ENCODE data around the gene CNTFR.
"Not testable (repeated sequence)": the region's sequence is repeated elsewhere in the genome, so short reads cannot be mapped to it uniquely, and the experiment has no call there.

Gene CNTFR

DNA sequence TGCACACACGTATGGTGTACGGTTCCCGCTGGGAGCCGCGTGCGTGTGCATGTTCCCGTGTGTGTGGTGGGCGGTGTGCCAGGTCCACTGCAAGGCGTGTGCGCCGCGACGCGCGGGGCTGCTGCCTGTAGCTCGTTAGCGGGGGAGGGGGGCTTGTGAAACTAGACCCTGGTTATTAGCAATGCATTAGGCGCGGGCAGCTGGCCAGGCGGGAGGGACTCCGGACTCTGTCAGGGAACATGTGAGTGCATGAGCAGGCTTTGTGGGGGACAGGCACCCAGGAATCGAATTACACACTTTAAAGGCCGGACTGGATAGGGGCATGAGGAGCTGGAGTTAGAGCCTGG lies 34.5 kb downstream of the CNTFR start:
- peak; percentile 56 for DNase-seq (ENCODE audit: low spot score)

DNA sequence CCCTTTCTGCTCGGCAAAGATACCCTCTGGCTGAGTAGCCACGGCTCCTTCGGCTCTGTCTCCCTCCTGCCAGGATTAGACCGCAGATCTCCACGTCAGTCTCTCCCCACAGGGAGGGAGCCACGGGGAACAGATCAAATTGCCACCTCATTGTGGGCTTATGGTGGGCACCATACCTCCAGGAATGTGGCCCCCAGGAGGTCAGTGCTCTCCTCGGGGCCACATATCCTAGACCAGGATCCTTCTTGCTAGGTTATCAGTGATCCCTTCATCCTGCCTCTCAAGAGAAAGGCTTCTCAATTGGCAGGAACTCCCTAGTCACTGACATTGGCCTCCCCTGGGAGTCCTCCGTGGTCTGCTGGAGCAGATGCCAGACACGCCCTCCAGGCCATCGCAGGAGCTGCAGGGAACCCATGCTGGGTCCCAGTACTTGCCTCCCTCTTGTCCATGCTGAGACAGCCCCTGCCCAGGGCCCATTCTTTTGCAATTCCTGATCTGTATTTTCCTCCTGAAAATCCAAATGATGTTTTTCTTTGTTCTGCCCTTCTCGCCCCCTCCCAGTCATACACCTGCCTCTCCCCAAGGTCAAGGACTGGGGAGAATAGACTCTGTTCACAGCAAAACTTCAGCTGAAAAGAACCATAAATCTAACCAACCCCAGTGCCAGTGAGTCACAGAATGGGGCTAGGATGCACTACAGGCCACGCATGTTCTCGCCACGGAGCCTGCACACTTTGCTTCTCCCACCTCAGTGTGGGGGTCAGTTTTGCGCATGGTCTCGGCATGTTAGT lies 35.1 kb downstream of the CNTFR start:
- DNase-seq (ENCODE audit: low spot score) = peak; percentile 64

DNA sequence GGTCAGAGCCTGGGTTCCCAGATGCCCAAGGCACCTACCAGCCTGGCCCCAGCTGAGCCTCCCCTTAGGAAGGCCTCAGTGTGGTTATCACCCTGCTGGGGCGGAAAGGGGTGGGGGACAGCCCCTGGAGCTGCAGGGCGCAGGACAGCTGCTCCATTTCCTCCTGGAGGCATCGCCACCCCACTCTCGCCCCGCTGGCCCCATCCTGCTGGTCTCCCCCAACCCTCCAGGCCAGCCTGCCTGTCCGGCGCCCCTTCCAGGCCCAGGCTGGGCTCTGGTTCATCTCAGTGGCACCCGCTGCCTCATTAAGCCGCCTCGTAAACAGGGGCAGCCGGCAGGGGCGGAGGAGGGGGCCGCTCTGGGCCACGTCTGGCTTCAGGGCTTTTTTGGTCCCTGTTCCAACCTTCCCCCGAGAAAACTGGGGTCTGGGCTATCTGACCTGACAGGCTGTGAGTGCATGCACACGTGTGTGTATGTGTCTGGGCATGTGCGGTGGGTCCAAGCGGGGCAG lies 36.0 kb downstream of the CNTFR start:
- DNase-seq (ENCODE audit: low spot score) = no peak

DNA sequence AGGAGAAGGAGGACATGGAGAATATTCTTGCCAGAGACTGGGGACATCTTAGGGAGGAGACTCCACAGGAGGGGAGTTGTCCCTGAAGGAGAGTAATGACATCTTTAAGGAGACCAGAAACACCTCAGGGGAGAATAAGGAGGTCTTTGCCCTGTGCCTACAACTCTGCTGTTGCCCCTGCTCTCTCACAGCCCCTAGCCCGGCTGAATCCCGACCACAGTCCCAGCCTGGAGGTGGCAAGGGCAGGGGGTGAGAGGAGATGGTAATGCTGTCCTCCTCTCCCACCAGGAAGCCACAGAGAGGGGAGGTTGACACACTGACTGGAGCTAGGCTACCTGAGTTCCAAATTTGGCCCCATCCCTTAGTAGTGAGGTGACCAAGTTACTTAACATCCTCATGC lies 36.5 kb downstream of the CNTFR start:
- no peak for DNase-seq (ENCODE audit: low spot score)

DNA sequence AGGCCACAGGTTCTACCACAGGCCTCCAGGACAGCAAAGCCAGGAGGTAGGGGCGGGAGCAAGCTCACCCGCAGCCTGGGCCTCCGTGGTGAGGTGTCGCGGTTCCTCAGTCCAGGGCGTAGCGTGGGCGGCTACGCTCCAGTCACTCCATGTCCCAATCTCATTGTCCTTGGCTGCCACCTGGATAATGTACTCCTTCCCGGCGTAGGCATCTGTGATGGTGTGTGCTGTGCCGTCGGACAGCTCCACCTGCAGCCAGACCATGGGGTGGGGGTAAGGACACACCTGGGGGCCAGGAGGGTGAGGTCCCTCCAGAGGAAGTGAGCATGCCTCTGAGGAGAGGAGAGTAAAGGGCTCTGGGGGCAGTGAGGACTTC lies 36.9 kb downstream of the CNTFR start:
- DNase-seq (ENCODE audit: low spot score) = no peak

DNA sequence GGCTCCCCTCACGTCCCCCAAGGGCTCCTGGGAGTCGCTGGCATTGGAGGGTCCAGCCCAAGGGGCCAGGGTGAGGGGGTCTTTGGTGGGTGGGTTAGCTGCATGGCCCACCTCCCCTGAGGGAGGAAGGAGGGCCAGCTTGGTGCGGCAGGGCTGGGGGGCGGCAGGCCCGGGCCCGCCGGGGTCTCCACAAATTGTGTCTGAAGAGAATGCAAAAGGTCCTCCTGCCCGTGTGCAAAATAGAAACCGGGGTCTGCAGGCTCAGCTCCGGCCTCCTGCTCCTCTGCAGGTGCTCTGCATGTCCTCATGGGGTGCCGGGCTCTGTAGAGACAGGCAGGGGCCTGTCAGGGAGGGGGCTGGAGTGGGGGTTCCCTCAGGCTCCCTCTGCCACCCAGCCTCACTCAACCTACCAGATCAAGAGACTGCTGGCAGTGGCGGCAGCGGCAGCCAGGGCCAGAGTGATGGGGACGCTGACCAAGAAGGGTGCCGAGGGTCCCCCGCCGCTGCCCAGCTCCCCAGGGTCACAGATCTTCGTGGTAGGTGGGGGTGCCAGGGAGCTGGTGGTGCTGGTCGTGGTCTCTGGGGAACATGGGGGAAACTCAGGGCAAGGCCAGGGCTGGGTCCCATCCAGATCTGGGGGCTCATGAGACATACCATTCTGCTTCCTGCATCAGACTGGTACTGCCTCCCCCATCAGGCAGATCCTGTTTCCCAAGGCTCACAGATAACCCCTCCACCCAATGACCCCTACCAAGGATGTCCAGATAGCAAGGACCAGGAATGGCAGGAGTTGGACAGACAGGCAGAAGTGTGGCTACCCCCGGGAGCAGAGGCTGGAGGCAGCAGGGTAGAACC lies 37.5 kb downstream of the CNTFR start:
- no peak for DNase-seq (ENCODE audit: low spot score)

DNA sequence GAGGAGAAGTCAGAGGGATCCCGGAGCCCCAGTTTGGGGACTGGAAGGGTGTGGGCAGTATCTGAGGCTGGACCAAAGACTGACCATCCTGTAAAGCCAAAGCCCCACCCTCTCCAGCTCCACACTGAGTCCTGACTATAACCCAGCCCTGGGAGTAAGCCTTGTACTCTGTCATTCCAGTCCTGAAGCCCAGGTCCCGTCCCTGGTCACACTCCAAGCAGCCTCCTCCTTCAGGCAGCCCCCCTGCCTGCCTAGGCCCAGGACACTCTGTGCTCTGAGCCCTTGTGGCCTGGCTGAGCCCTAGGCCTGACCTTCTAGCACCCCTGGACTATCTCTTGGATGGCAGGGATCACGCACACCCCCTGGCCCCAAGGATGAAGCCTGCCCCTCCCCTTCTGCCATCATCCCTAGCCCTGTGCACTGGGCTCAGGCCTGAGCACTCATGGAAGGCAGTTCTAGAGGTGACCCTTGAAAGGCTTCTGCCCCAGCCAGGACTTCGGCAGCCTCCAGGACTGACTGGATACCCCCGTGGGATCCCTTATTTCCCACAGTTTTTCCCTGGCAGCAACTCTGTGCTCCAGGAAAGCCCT lies 38.7 kb downstream of the CNTFR start:
- no peak for DNase-seq (ENCODE audit: low spot score)

DNA sequence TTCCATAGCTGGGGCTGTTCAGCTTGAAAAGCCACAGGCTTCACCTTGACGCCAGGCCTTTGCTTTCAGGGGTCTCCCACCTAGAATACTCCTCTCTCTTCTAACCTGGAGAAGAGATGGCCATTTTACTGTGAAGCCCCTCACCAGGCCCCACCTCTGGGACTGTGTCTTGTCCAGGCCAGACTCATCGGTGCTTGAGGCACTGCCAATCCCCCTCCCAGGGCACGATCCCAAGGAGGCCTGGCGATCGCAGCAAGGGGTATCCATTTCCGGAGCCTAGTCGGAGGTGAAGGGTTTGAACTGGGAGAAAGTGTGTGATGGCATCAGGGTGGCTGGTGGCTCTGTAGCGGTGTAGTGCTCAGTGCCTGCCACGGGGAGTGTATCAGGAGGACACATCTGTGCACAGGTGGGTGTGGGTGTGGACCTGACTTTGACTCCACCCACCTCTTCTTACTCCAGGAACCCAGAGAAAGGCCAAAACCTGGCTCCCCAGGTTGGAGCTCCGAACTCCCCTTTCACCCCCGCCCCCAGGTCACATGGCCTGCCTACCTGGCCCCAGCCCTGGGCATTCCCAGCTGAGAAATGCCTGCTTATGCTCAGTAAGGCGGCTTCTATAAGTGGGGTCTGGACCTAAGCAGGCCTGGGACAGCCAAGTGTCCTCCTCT lies 39.4 kb downstream of the CNTFR start:
- no peak for DNase-seq (ENCODE audit: low spot score)

DNA sequence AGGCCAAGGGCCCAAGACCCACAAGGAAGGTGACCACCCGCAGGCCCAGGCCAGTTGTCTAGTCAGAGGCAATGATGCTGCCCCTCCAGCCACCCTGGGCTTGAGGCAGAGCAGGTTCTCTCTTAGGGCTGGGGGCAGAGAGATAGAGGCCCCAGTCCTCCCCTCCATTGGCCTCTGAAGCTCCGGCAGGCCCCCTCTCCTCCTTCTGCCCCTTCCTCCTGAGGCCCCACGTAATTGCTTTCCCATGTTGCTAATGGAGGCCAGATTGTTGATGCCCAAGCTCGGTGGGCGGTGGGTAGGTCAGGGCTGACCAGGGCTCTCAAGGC lies 40.2 kb downstream of the CNTFR start:
- DNase-seq (ENCODE audit: low spot score) = no peak

DNA sequence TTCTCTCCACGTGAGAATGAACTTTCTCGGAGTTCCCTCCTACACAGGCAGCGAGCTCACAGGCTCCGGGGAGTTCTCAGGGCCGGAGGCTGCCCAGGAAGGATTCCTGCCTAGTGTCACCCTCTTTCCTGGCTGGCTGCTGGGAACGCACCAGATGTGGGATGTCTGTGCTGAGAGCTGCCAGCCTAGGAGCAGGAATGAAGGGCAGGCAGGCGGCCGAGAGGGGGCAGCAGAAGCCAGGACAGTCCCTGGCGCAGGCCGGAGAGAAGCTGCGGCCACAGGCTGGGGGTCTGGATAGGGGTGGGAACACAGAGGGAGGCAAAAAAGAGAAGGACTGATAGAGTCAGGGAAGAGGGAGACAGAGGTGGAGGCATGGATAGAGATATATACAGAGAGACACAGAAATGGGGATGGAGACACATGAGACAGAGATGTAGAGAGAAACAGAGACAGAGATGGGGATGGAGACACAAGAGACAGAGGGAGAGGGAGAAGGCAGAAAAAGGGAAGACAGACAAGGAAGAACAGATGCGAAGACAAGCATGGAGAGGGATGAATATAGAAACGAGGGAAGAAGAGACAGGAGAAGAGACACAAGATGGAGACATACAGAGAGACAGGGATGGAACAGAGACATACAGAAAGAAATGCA lies 41.4 kb downstream of the CNTFR start:
- peak; percentile 88 for DNase-seq (ENCODE audit: low spot score)

DNA sequence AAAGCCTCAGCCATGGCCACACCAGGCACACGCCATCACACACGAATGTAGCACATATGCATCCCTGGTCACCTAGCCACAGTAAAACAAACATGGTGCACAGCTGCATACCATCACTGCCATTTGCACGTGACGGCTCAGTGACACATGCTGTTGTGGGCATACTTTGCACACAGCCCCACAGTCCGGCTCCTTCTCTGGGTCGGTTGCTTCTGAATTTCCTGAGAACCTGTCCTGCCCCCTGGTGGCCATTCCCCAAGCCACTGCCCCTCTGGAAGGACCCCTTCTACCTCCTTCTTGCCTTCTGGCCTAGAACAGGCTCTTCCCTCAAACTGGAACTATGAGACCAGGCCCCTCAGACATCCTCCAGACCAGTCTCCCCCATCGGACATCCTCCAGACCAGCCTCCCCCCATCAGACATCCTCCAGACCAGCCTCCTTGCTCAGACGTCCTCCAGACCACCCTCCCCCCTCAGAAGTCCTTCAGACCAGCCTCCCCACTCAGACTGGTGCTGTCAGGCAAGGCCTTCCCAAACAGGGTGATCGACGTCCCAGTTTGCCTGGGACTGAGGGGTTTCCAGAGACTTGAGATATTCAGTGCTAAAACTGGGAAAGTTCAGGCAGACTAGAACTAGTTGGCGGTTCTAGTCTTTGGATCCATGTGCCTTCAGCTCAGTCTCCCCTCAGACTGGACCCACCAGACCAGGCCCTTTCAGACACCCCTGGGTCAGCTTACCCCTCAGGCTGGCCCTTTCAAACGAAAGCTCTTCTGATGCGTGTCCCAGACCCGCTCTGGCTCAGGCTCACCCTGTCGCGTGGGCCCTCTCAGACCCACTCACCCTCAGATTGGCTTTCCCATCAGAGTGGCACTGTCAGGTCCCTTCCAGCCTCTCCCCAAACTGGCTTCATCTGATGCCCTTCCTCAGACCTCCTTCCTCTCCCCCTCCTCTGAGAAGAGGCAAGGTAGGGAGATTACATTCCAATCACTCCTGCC lies 42.4 kb downstream of the CNTFR start:
- DNase-seq (ENCODE audit: low spot score) = peak; percentile 76

DNA sequence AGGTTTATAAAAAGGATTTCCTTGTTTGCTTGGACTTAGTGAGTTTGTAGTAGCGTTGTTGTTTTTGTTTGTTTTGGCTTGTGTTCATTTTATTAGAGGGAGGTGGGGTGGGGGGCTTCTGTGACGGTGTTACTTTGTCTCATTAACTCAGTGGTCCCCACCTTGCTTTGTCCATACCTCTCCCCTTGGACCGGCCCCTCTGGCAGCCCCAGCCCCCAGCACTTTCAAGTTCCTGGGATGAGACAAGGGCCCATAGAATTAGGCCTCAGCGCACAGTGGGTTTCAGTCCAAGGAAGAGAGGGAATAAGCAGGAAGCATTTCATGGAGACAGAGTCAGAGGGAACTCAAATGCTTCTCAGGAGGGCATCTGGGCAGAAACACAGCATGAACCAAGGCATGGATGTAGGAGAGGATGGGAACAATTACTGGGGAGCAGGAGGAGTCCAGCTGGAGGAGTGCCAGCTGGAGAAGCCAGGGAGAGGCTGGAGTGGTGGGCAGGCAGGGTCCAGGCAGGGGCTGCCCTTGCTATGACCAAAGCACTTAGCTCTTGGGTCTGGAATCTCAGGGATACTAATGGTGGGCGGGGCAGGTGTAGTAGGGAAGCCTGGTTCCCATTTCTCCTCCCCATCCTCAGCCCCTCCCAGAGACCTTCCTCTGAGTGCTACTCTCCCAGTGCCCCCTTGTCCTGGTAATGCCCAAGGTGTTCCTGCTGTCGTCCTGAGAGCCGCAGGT lies 43.3 kb downstream of the CNTFR start:
- no peak for DNase-seq (ENCODE audit: low spot score)

DNA sequence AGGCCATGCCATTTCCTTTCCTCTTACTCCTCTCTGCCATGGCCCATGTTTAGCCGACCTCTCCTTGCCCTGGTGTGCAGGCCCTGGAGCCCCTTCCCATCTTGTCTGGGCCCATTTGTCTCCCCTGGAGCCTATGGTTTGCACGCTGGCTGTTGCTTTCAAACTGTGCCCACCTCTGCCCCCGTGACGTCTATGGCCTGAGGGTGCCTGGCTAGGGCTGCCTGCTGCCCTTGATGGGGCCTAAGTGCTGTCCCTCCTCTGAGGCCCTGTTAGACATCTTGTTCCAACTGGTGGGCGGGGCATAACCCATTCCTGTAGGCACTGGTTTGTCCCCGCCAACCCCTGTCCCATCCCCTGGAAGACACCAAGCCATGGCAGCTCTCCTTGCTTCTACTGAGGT lies 44.0 kb downstream of the CNTFR start:
- no peak for DNase-seq (ENCODE audit: low spot score)

DNA sequence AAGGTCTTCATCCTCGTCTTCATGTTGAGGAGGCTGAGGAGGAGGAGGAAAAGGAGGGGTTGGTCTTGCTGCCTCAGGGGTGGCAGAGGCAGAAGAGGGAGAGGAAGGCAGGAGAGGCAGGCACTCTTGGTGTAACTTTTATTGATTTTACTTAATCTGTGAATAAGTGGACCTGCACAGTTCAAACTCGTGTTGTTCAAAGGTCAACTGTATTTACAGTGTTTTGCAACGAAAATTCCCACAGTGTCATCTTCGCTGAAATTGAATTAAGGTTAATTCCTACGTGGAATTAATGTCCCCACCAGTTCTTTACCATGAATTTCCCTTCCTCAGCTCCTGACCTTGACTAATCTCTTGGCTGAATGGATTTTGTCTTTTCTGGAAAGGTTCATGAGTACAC lies 45.5 kb downstream of the CNTFR start:
- no peak for DNase-seq (ENCODE audit: low spot score)

DNA sequence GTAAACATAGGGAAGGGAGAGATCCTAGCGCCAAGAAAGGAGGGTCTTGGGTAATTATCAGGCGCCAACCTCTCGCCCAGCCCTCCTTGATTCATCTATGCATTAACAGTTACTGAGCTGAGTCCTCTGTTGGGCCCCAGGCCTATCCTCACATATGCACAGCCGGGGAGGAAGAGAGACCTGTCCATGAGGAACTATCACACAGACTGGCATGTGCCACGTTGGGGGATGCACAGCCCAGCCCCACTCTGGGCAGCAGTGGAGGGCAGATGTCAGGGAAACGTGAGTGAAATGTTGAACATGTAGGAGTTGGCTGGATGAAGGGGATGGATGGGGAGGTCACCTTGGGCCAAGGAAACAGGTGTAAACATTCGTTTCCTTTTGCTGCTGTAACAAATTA lies 48.0 kb downstream of the CNTFR start:
- no peak for DNase-seq (ENCODE audit: low spot score)

DNA sequence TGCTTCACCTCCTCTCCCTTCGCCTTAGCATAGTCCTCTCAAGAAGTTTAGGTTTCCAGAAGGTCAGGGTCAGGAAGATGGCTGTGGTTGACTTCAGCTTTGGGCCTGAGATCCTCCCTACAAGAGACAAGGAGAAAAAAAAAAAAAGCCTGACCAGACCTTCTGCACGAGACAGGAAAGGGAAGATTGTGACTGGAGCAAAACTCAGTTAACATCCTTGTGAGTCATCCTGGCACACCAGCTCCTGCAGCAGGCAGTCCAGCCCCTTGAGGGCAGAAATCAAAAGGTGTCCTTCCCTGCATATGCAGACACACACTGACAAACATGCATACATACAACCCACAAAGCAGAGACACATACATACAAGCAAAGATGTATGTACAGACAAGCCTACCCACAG lies 48.7 kb downstream of the CNTFR start:
- no peak for DNase-seq (ENCODE audit: low spot score)

DNA sequence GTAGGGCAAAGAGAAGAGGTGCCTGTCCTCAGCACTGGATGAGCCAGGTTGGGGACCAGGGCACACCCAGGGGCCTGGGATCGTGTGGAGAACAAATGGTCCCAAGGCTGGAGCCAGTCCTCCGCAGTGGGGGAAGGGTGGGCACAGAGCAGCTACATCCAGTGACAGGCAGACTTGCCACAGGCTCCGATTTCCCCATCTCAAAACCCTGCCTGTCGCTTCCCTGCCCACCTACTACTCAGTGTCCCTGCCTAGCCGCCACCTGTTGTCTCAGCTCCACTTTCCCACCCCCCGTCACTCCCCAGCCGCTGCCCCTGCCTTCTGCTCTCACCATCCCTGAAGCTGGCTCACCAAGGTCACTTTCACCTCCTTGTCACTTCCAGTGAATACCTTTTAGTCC lies 52.8 kb downstream of the CNTFR start:
- no peak for DNase-seq (ENCODE audit: low spot score)

DNA sequence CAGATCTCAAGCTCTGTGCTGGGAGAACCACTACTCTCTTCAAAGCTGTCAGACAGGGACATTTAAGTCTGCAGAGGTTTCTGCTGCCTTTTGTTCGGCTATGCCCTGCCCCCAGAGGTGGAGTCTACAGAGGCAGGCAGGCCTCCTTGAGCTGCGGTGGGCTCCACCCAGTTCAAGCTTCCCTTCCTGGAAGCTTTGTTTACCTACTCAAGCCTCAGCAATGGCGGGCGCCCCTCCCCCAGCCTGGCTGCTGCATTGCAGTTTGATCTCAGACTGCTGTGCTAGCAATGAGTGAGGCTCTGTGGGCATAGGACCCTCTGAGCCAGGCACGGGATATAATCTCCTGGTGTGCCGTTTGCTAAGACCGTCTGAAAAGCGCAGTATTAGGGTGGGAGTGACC lies 57.5 kb downstream of the CNTFR start:
- DNase-seq (ENCODE audit: low spot score) = not testable (repeated sequence)

DNA sequence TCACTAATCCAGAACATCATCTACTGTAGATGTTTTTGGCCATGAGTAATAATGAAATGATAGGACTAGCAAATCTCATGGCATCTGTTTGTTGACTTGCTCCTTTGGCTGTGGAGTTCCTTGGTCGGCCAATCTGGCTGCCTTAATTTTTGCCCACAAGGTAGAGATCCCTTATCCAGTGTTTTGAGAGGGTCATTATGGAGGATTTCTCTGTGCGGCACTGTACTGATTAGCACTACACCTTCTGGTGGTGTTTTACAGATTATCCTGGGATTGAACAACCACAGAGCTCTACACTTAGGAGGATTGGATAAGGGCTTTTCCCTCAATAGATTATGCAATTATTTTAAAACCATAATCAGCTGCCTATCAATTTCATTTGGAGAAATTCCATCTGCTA lies 63.5 kb downstream of the CNTFR start:
- DNase-seq (ENCODE audit: low spot score) = no peak

DNA sequence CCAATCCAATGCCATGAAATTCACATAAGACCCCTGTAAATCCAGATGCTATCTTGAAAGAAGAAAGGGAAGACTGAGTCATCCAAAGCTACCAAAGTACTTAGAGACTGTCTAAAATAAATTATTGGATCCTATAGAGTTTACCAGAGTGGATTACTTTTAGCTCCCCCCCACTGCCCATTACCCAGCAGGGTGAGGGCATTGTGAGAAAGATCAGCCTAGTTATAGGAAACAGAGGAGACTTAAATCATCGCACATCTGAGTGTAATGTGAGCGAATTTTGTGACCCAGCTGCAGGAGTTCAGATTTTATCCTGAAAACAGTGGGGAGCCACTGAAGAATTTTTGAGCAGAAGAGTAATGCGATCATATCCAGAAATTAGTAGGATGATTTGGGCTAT lies 65.2 kb downstream of the CNTFR start:
- no peak for DNase-seq (ENCODE audit: low spot score)
